Frontal cortex (tissue), 4 donors: ENCODE results near the gene TMEM244. TPM values are rescaled to one million over a fixed set of nuclear protein-coding genes. Genes with fewer than 3 reads are reported as not detected.
"Not testable (repeated sequence)": the region's sequence is repeated elsewhere in the genome, so short reads cannot be mapped to it uniquely, and the experiment has no call there.

Experiments used
- DNase-seq, 2 donors: peaks; one replicate each; pipeline ENCODE4 v3.0.0; 2012; ENCODE audit warnings: low spot score in 2 of 2
- FAIRE-seq: peaks from 2 replicates; lab custom pipeline; 2012; peaks lifted over from hg19 to GRCh38; lab: Jason Lieb, UNC
- total RNA-seq: library from RNA; depleted of rRNA; stranded (reverse); fragments of >200 nt; gene quantifications from one replicate; pipeline ENCODE4 v1.2.3, GENCODE V29; 2014
- donor health status: control.
- donor health status: control.
- donor health status: control.

TMEM244 gene
- total RNA-seq, 1 donor from 2014 or later, result 1.2 TPM

DNA sequence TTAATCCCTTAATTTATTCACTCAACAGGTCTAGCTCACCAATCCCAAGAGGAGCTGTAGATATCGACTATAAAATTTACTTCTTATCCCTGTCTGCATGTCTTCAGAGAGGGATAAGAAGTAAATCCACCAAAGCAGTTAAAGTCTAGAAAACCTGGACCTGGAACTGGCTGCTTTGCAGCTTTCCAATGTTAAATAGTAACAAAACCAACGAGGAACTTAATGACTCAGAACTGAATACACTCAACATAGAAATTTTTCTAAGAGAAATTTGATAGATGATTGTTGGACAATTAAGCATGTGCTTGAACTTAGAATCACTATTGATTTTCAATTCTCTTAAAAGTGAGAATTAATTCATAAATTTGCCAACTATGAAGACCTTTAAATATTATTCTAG, 11.5 kb upstream of the TMEM244 start:
- DNase-seq, result no peak
- no peak for FAIRE-seq

DNA sequence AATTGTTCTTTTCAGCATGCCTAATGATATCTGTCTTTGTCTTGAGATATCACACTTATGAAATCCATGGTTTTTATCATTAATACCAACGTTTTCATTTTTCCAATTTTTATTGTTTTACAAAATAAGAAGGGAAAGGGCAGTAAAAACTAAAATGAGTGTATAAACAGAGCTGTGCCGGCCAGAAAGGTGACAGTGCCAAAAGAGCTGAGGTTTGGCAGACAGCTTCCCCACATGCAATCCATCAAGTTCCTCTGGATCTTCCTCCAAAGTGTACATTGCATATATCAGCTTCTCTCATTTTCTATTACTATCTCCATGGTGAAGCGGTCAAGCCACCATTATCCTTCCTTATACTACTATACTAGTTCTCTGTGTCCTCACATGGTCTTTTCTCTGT, 10.1 kb upstream of the TMEM244 start:
- no peak for DNase-seq
- FAIRE-seq, result no peak

DNA sequence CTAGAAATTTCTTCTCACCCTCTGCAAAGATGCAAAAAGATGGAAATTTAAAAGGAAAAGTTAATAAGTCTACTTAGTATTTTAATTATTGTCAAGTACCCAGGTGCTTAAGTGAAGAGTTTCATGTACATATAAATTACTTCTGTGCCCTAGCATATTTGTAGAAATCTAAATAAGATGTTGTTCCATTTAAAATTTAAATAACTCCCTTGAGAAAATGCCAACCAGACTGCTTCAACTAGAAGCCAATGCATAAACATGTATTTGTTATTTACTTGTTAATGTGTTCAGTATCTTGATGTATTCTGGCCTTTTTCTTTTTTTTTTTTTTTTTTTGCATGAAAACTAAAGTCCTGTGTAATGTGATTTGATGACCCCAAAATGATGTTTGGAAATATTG, 6.3 kb upstream of the TMEM244 start:
- FAIRE-seq, result no peak

DNA sequence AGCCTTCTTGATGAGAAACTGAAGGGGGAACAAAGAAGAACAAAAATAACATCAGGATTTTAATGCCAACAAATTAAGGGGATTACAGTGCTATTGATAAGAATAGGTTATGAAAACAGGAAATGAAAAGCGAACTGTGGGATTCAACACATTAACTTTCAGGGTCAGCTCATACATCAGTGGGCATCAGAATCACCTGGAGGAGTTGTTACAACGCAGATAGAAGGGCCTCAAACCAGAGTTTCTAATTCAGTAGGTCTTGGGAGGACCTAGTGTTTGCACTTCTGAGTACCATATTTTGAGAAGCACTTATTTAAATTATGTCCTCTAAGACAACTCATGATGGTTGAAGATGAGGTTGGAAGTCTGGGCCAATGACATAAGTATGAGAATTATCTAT, 5.6 kb upstream of the TMEM244 start:
- FAIRE-seq (no peak), DNase-seq (no peak)

More for the DNA sequence above, 6.3 kb upstream of the TMEM244 start:
- no peak for DNase-seq

DNA sequence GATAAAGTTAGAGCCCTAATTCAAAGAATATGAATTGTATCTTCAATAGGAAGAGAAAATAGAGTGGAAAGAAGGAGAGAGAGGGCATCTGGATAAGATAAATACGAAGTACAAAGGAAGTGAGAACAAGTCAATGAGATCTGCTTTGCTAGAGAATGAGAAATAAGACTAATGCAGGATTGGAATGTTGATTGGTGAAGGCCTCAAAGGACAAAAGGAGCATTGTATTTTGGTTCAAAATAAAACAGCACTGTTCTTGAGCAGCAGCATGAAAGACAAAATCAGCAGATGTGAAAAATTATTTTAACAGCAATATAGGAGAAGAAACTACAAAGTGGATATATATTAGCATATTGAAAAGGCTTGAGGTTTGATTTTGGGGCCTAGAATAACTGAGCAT, 5.1 kb upstream of the TMEM244 start:
- FAIRE-seq, result peak; percentile 36
- peak in 1 of 2 donors; percentile 4 for DNase-seq

DNA sequence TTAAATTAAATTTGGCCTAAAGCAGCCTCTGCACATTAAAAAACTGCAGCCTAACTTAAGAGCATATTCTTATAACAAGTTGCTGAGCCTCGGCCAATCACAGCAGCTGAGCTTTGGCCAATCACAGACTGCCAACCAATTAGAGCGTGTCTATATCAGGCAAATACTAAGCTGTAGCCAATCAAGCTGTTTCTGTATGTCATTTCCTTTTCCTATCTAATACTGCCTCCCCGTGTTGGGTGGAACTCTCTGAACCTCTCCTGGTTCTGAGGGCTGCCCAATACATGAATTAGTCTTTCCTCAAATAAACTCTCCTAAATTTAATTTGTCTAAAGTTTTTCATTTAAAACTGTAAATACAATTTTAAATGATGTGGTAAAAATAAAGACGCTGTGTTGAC, 3.9 kb upstream of the TMEM244 start:
- FAIRE-seq, result no peak

DNA sequence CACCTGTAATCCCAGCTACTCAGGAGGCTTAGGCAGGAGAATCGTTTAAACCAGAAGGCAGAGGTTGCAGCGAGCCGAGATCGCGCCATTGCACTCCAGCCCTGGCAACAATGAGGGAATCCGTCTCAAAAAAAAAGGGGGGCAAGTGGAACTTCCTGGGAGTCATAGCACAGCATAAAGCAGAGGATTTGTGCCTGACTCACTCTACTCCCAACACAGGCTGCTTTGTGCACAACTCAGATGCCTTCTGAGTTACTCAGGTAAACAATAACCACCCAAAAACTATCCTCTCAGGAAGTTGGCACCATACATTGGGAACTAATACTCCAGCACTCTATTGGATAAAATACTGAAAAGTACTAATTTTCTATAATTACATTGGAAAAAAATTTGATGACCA, 2.5 kb upstream of the TMEM244 start:
- no peak for DNase-seq
- no peak for FAIRE-seq

More for the DNA sequence above, 3.9 kb upstream of the TMEM244 start:
- no peak for DNase-seq

DNA sequence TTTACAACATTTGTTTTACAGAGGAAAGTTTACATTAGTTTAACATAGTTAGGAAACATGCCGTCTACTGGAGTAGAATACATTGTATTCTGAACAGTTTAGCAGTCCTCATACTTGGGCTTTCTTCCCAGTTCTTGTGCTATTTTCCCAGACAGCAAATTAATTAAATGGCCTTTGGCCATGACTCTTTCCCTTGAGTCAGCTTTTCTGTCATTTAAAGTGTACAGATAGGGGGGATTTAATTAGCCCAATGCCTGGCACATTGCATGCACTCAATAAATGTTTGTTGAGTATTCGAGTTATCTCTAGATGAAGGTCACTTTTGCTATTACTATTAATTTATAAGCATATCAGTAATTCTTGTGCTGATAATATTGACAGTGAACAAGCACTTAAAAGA, 1.6 kb downstream of the TMEM244 start:
- FAIRE-seq, result no peak
- no peak for DNase-seq

DNA sequence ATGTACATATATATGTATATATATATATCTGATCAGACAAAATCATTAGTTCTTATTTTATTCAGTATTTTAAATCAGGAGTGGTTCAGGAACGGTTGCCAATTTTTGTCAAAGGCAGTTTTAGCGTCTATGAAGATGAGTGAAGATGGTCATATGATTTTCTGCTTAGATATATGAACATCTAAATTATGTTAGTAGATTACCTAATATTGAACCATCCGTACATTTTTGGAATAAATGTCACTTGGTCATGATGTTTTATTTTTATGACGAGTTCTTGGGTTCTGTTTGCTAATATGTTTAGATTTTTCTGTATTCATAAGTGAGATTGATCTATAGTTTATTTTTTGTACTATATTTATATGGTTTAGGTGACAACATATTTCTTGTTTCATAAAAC, 3.3 kb downstream of the TMEM244 start:
- FAIRE-seq (peak; percentile 42), DNase-seq (no peak)

DNA sequence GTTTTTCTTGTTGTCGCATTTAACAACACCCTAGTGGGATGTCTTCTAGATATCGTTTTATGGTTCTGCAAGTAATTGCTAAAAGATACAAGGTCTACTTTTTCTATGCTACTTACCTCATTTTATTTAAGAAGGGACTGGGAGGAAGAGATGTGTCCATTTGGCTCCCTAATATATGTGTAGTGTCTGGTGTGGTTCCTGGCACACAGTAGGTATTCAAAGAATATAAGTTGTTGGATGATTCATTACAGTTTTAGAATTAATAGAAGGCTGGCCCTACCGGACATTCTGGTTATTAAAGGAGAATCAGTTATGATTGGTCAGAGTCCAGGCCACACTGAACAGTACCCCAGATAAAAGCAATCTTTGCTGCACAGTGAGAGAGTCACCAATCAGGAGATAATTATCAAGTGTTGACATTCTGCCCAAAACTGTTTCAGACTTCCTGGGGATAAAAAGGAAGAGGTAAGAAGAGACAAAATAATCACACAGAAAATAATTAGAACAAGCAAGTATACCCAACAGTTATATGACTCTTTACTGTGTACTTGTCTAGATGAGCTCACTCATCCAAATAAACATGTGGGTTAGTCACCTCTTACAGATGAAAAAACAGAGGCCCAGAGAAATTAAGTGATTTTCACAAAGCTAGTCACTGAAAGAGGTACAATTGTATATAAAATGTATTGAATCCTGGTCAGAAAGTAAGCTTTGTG, 7.0 kb downstream of the TMEM244 start:
- DNase-seq (no peak), FAIRE-seq (no peak)

DNA sequence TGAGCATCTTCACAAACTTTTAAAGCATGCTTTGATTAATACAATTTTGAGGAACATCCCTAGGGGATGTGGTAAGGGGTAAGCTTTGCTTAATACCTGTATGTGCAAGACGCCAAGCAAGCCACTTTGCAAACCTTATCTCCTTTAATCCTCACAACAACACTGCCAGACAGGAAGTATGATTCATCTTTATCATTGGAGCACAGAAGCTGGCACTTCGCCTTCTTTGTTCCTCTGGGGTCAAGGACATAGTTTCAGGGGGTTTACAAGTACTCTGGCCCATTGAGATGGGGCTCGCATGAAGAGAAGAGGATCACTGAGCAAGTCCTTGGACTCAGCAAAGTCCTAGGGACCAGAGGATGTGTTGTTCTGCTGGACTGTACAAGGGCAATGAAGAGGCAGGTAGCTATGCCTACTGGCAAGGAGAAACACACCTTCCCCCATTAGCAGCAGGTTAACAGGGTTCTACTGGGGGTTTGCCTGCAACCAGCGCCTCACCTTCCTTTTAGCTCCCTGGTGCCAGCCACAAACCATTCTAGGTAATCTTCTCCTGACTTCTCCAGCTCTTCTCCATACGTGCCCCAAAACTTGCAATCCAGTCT, 8.8 kb downstream of the TMEM244 start:
- no peak for FAIRE-seq

DNA sequence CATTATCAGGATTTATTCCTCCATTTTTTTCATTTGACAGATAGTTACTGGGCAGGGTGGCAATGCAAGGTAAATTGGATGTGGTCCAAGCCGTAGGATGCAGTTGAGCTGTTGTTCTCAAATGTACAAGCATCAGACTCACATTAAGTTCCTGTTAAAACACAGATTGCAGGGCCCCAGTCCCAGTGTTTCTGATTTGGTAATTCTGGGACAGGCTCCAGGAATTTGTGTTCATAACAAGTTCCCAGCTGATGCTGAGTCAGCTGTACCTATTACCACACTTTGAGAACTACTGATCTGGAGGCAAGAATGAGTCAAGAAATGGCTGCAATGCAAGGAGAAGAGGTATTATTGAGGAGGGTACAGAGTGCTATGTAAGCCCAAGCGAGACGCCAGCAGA, 11.7 kb downstream of the TMEM244 start:
- DNase-seq (no peak), FAIRE-seq (no peak)

More for the DNA sequence above, 8.8 kb downstream of the TMEM244 start:
- DNase-seq, result no peak

DNA sequence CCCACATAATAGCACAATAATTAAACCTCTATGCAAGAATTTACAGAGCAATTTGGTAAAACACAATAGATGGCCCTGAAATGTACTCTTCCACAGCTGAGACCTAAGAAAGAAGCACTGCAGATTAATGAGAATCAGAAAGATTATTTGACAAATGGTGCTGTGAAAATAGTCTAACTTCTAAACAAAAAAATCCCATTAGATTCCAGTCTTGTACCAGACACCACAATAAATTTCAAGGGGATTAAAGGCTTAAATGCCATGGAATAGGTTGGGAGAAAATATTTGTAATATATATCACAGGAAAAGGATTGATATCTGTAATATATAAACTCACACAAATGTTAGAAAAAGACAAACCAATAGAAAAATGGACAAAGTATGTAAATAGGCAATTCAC, 14.4 kb downstream of the TMEM244 start:
- FAIRE-seq (no peak), DNase-seq (no peak)

DNA sequence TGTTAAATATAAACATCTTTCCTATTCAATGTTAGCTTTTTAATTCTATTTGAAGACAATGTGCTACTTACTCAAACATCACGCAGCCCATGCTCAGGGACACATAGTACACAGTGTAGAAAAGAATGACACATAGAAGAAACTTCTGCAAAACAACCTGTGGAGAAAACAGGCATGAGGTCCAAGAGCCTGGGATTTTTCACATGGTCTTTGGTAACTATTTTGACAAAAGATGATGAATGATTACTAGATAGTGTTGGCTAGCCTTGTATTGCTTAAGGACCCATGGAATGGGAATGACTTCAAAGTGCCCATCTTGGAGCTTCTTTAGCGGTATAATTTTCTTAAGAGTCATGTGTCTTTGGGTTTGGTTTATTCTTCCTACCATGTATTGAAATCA, 15.4 kb downstream of the TMEM244 start:
- FAIRE-seq (no peak), DNase-seq (no peak)

DNA sequence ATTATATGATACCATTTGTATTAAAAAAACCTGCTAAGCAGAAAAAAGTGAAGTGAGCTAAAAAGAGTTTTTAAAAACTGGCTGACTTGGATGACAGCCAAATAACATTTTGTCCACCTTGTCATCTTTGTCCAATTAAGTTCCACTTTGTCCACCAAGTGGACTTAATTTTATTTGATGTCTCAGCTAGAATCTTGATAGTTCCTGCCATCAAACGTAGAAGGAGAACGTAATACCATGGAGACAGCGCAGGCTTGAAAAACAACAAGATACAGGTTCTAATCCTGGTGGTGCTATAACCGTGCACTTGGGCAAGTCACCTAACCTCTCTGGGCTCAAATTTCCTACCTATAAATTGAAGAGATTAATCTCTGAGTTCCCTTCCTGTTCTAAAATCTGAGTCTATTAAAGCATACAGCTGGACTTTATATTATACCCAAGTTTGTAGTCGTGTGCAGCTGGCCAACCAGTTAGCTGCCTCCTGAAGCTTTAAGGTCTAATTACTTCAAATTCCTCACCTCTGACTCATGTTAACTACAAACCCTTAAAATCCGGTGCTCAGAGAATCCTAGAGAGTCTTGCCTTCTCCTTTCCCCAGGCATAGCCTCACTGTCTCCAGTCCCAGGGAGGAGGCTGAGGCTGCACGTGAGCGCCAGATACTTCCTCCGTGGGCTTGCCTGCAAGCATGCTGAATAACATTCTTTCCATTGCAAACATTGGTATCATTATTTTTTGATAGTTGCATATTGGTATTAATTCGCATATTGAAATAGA, 16.8 kb downstream of the TMEM244 start:
- FAIRE-seq (no peak), DNase-seq (no peak)

DNA sequence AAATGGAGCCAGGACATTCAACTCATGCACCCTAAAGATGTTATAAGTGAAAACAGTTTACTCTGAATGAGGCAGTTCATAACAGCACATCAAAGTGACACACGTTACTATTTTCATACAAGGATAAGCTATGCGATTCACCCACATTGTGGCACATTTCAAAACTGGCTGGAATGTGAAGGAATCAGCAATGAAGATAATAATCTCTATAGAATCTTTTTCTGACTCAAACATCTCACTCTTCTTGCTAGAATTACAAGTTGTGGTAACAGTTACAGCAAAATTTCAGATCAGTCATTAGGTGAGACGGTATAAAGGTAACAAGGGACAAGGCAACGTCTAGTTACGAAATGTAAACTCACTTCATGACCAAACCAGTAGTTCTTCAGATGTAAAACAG, 17.5 kb downstream of the TMEM244 start:
- no peak for FAIRE-seq
- no peak for DNase-seq

DNA sequence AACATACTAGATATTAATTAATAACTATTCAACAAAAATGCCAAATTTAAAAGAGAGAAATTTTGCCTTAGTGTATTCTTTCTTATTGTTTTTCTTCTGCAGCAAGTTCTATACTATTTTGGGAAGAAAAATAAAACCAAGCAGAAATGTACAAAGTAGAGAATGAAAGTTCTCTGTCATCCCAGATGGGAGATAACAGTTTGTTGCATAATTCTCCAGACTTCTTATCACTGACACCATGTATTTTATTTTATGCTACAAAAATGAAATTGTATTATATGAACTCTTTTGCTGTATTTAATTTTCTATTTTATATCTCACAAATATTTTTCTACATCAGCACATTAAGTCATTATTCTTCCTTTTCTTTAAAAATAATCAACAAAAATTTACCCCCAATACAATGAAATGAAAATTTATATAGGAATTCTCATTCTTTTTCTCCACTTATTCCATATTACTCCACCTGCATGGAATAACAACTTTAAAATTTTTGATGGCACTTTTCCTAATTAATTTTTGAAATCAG, 18.2 kb downstream of the TMEM244 start:
- no peak for FAIRE-seq
- no peak for DNase-seq

DNA sequence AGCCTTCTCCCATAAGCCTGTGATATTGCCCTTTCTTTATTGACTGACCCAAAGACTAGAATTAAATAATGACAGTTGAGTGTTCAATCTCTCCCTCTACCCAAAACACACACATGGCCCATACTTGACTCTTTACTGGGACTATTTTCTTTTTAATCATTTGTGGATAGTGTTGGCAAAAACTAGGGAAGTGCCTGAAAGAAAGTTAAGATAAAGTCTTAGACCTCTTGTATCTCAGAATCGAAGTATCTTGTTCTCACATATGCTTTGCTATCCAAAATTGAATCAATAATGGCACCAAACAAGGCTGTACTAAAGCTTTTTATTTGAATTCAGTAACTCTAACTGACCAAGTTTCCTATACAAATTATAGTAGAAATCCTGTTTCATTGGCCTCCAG, 19.0 kb downstream of the TMEM244 start:
- FAIRE-seq (no peak), DNase-seq (no peak)

DNA sequence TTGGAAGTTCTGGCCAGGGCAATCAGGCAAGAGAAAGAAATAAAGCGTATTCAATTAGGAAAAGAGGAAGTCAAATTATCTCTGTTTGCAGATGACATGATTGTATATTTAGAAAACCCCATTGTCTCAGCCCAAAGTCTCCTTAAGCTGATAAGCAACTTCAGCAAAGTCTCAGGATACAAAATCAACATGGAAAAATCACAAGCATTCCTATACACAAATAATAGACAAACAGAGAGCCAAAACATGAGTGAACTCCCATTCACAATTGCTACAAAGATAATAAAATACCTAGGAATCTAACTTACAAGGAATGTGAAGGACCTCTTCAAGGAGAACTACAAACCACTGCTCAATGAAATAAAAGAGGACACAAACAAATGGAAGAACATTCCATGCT, 21.6 kb downstream of the TMEM244 start:
- not testable (repeated sequence) for FAIRE-seq, DNase-seq

DNA sequence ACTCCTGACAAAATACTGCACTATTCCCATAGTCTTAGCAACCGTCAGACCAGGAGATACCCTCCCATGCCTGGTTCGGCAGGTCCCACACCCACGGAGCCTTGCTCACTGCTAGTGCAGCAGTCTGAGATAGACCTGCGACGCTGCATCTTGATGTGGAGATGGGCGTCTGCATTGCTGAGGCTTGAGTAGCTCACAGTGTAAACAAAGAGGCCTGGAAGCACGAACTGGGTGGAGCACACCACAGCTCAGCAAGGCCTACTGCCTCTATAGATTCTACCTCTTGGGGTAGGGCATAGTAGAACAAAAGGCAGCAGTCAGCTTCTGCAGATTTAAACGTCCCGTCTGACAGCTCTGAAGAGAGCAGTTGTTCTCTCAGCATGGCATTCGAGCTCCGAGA, 25.4 kb downstream of the TMEM244 start:
- FAIRE-seq (no peak), DNase-seq (no peak)

DNA sequence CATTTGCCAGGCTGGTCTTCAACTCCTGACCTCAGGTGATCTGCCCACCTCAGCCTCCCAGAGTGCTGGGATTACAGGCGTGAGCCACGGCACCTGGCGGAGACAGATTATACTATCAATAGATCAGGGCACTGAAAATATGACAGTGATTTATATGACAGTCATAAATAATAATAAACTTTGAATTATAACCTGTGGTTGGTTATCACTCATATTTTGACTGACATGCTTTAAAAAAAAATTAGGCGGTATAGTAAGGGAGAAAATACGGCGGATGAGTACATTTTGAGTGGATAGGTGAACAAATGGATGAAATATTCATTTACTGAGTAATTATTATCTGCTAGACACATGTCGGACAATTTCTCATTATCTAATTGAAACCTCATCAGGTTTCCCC, 28.8 kb downstream of the TMEM244 start:
- FAIRE-seq, result no peak

More for the DNA sequence above, 28.8 kb downstream of the TMEM244 start:
- no peak for DNase-seq
